HUES6 (cell line): ENCODE measurements around the gene PEBP1.

ENCODE experiments used
- H3K27ac ChIP-seq: 2 replicates; pipeline ENCODE4 v1.7.0; 2013; ENCODE audit warnings: low read depth, mild to moderate bottlenecking, low read length, inconsistent platforms
- H3K27me3 ChIP-seq: 2 replicates; pipeline ENCODE4 v1.6.1; 2013; ENCODE audit warnings: low read length; ENCODE audit not compliant: control insufficient read depth, insufficient read depth
- H3K36me3 ChIP-seq: 2 replicates; pipeline ENCODE4 v1.6.1; 2013; ENCODE audit warnings: low read length; ENCODE audit not compliant: control insufficient read depth, insufficient read depth
- H3K4me1 ChIP-seq: 2 replicates; pipeline ENCODE4 v1.6.1; 2013; ENCODE audit warnings: low read length; ENCODE audit not compliant: control insufficient read depth, insufficient read depth
- H3K4me3 ChIP-seq: 2 replicates; pipeline ENCODE4 v1.5.1; 2013; ENCODE audit warnings: low read depth, low read length
- H3K9ac ChIP-seq: one replicate; pipeline ENCODE4 v1.6.1; 2013; ENCODE audit warnings: mild to moderate bottlenecking, low read length
- H3K9me3 ChIP-seq: 2 replicates; pipeline ENCODE4 v1.6.1; 2013; ENCODE audit warnings: low read depth, low read length; ENCODE audit not compliant: control insufficient read depth, insufficient read depth

PEBP1 gene

GRCh38 chr12:118136559-118137003, 657 bp downstream of the PEBP1 start:
- Histone ChIP-seq H3K27ac (peak overlapping the region; percentile 95), H3K9me3 (no peaks in the 10 kb centered on the region), H3K4me1 (peaks cover 3% of the 10 kb centered on the region; the same call in 1 of the 2 replicates), H3K9ac (peak overlapping the region; percentile 94), H3K36me3 (peaks cover 46% of the 10 kb centered on the region), H3K27me3 (no peaks in the 10 kb centered on the region), H3K4me3 (peak overlapping the region; percentile 97)

- H3K9ac ChIP-seq = peak overlapping the region; percentile 94
- peak overlapping the region; percentile 95; the same call in 1 of the 2 replicates for H3K27ac ChIP-seq
- H3K27me3 ChIP-seq = no peaks in the 10 kb centered on the region
- H3K36me3 ChIP-seq = peaks cover 52% of the 10 kb centered on the region
- peaks cover 3% of the 10 kb centered on the region; the same call in 1 of the 2 replicates for H3K4me1 ChIP-seq
- H3K4me3 ChIP-seq = peak overlapping the region; percentile 97
- H3K9me3 ChIP-seq = no peaks in the 10 kb centered on the region
Measured at GRCh38 chr12:118137148-118137678, 1.3 kb downstream of the PEBP1 start.

- no peaks in the 10 kb centered on the region for H3K9me3 ChIP-seq
- no peaks in the 10 kb centered on the region for H3K27me3 ChIP-seq
- peaks cover 88% of the 10 kb centered on the region for H3K36me3 ChIP-seq
- H3K4me3 ChIP-seq = no peak overlapping the region
- H3K27ac ChIP-seq = no peak overlapping the region
- peaks cover 3% of the 10 kb centered on the region; the same call in 1 of the 2 replicates for H3K4me1 ChIP-seq
- H3K9ac ChIP-seq = no peak overlapping the region
Measured at GRCh38 chr12:118140825-118141224, 4.9 kb downstream of the PEBP1 start.

GRCh38 chr12:118144499-118144898, 8.6 kb downstream of the PEBP1 start:
- no peak overlapping the region for H3K4me3 ChIP-seq
- H3K9me3 ChIP-seq = no peaks in the 10 kb centered on the region
- H3K4me1 ChIP-seq = no peaks in the 10 kb centered on the region
- H3K36me3 ChIP-seq = peaks cover 87% of the 10 kb centered on the region
- no peaks in the 10 kb centered on the region for H3K27me3 ChIP-seq
- H3K27ac ChIP-seq = no peak overlapping the region
- no peak overlapping the region for H3K9ac ChIP-seq

GRCh38 chr12:118145113-118145797, 9.3 kb downstream of the PEBP1 start:
- Histone ChIP-seq H3K27ac (no peak overlapping the region), H3K9me3 (no peaks in the 10 kb centered on the region), H3K27me3 (no peaks in the 10 kb centered on the region), H3K36me3 (peaks cover 79% of the 10 kb centered on the region), H3K9ac (no peak overlapping the region), H3K4me3 (no peak overlapping the region), H3K4me1 (no peaks in the 10 kb centered on the region)

GRCh38 chr12:118145798-118146156, 9.9 kb downstream of the PEBP1 start:
- no peak overlapping the region for H3K4me3 ChIP-seq
- H3K36me3 ChIP-seq = peaks cover 74% of the 10 kb centered on the region
- no peaks in the 10 kb centered on the region for H3K9me3 ChIP-seq
- H3K4me1 ChIP-seq = no peaks in the 10 kb centered on the region
- no peaks in the 10 kb centered on the region for H3K27me3 ChIP-seq
- no peak overlapping the region for H3K27ac ChIP-seq
- no peak overlapping the region for H3K9ac ChIP-seq

- Histone ChIP-seq H3K4me1 (no peaks in the 10 kb centered on the region), H3K27ac (no peak overlapping the region), H3K9ac (no peak overlapping the region), H3K36me3 (peaks cover 49% of the 10 kb centered on the region), H3K4me3 (no peak overlapping the region), H3K27me3 (no peaks in the 10 kb centered on the region), H3K9me3 (no peaks in the 10 kb centered on the region)
Measured at GRCh38 chr12:118148287-118148686, 12.4 kb downstream of the PEBP1 start.

GRCh38 chr12:118150625-118151024, 14.7 kb downstream of the PEBP1 start:
- H3K4me1 ChIP-seq = no peaks in the 10 kb centered on the region

GRCh38 chr12:118151755-118152154, 15.8 kb downstream of the PEBP1 start:
- no peaks in the 10 kb centered on the region for H3K4me1 ChIP-seq
- no peak overlapping the region for H3K27ac ChIP-seq
- peaks cover 16% of the 10 kb centered on the region for H3K36me3 ChIP-seq
- no peak overlapping the region for H3K9ac ChIP-seq
- H3K4me3 ChIP-seq = no peak overlapping the region
- H3K9me3 ChIP-seq = no peaks in the 10 kb centered on the region
- H3K27me3 ChIP-seq = no peaks in the 10 kb centered on the region

More at GRCh38 chr12:118150625-118151024, 14.7 kb downstream of the PEBP1 start:
- H3K36me3 ChIP-seq = peaks cover 26% of the 10 kb centered on the region
- H3K27me3 ChIP-seq = no peaks in the 10 kb centered on the region
- H3K4me3 ChIP-seq = no peak overlapping the region
- no peak overlapping the region for H3K9ac ChIP-seq
- no peak overlapping the region for H3K27ac ChIP-seq
- no peaks in the 10 kb centered on the region for H3K9me3 ChIP-seq

GRCh38 chr12:118160536-118160935, 24.6 kb downstream of the PEBP1 start:
- Histone ChIP-seq H3K27ac (no peak overlapping the region), H3K9me3 (no peaks in the 10 kb centered on the region), H3K4me3 (no peak overlapping the region), H3K36me3 (0 out of 2 replicates have a peak, but pooled peaks cover 4% of the 10 kb centered on the region), H3K4me1 (peaks cover 4% of the 10 kb centered on the region), H3K9ac (no peak overlapping the region), H3K27me3 (no peaks in the 10 kb centered on the region)

GRCh38 chr12:118164798-118165486, 29.0 kb downstream of the PEBP1 start:
- Histone ChIP-seq H3K36me3 (no peaks in the 10 kb centered on the region), H3K9me3 (no peaks in the 10 kb centered on the region), H3K27me3 (no peaks in the 10 kb centered on the region), H3K4me3 (no peak overlapping the region), H3K9ac (no peak overlapping the region), H3K4me1 (peaks cover 4% of the 10 kb centered on the region), H3K27ac (no peak overlapping the region)
